GM18511 (cell line): ENCODE data around the gene SEC31B.

Experiments
- ATAC-seq: cut with Tn5 transposase; IDR thresholded peaks from one replicate; pipeline ENCODE4 v1.9.1; 2021; ENCODE audit warnings: mild to moderate bottlenecking, moderate library complexity; ENCODE audit not compliant: unreplicated experiment

Gene SEC31B, protein sequence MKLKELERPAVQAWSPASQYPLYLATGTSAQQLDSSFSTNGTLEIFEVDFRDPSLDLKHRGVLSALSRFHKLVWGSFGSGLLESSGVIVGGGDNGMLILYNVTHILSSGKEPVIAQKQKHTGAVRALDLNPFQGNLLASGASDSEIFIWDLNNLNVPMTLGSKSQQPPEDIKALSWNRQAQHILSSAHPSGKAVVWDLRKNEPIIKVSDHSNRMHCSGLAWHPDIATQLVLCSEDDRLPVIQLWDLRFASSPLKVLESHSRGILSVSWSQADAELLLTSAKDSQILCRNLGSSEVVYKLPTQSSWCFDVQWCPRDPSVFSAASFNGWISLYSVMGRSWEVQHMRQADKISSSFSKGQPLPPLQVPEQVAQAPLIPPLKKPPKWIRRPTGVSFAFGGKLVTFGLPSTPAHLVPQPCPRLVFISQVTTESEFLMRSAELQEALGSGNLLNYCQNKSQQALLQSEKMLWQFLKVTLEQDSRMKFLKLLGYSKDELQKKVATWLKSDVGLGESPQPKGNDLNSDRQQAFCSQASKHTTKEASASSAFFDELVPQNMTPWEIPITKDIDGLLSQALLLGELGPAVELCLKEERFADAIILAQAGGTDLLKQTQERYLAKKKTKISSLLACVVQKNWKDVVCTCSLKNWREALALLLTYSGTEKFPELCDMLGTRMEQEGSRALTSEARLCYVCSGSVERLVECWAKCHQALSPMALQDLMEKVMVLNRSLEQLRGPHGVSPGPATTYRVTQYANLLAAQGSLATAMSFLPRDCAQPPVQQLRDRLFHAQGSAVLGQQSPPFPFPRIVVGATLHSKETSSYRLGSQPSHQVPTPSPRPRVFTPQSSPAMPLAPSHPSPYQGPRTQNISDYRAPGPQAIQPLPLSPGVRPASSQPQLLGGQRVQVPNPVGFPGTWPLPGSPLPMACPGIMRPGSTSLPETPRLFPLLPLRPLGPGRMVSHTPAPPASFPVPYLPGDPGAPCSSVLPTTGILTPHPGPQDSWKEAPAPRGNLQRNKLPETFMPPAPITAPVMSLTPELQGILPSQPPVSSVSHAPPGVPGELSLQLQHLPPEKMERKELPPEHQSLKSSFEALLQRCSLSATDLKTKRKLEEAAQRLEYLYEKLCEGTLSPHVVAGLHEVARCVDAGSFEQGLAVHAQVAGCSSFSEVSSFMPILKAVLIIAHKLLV

DNA sequence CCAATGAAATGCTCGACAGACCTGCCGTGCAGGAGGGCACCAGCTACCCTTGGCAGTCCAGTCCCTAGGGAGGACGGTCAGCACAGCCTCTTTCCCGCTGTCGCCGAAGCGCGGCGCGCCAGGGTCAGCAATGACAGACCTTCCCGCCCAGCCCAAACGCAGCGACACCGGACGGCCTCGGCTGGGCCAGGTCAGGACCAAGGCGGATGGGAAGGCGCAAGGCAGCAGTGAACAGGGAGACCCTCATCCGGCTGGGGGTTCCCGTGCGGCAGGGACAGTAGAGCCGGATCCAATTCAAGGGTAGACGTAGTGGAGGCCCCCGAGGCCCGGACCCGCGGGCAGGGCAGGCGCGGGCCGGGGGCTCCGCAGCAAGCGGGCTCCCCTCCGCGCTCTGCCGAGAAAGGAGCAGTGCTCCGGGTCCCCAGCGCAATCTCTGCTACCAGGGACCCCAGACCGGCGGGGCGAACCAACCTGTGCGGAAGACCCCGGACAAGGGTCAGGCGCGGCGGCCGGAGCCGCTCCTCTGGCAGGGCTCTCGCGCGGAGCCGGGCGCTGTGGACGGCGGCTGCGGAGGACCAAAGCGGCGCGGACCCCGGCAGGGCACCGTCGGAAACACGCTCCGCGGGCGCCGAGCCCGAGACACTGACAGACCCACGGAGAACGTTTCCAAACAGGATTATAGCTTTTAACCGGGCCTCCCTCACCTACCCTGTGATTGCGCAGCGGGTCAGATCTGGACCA lies at the start of gene SEC31B:
Gene SEC31B (minus strand): TSS at position 551 of the 741 bp plus-strand sequence. CDS start 2,909 bp downstream, outside the sequence.
- ATAC-seq = no peak

DNA sequence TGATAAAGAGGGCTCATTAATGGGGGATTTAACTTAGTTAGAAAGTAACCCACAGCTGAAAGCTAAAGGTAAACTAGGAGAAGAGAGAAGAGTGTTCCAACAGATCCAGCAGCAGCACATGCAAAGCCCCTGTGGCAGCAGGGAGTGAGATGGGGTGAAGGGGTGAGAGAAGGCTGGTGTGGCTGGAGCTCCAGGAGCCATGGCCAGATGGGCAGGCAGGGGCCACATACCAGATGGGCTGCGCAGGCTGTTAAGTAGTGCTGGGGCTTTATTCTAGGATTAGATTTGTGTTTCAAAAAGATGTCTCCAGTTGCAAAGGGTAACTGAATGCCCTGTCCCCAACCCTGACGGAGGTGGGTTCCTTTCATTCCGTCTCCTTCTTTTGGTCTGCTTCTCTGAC lies 49.3 kb upstream of the SEC31B start:
- no peak for ATAC-seq

- ATAC-seq = no peak
Measured at GRCh38 chr10:100567826-100568225, 48.2 kb upstream of the SEC31B start.

- ATAC-seq = no peak
Measured at GRCh38 chr10:100567249-100567648, 47.6 kb upstream of the SEC31B start.

GRCh38 chr10:100566561-100566960 lies 46.9 kb upstream of the SEC31B start:
- no peak for ATAC-seq

DNA sequence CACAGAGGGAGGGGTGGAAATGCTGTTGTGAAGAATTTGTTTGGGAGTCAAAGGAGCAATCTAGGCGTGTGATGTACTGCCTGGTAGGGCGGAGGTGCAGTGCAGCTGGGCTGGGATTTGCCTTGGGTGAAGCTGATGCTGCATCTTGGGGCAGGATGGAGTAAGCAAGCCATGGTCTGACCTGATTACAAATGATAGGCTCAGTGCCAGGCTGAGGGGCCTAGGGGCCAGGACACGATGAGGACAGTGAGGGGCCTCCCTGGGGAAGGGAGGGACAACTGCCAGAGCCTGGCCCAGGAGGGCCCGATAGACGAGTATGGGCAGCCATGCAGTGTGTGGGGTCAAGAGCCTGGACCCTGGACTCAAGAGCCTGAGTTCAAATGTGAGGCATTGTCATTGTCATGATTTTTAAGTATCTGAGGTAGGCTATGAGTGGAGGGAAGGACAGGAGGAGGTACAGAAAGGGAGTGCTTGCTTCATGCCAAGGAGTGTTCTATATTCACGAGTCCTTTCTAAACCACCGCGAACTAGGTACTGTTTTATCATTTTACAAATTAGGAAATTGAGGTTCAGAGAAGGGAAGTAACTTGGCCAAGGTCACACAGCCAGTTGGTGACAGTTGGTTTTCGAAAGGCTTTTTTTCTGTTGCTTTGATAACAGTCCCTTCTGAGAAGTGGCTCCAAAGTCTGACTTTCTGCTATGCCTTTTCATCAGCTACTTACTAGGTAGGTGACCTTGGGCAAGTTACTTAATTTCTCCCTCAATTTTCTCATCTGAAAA lies 45.7 kb upstream of the SEC31B start:
- ATAC-seq = no peak

DNA sequence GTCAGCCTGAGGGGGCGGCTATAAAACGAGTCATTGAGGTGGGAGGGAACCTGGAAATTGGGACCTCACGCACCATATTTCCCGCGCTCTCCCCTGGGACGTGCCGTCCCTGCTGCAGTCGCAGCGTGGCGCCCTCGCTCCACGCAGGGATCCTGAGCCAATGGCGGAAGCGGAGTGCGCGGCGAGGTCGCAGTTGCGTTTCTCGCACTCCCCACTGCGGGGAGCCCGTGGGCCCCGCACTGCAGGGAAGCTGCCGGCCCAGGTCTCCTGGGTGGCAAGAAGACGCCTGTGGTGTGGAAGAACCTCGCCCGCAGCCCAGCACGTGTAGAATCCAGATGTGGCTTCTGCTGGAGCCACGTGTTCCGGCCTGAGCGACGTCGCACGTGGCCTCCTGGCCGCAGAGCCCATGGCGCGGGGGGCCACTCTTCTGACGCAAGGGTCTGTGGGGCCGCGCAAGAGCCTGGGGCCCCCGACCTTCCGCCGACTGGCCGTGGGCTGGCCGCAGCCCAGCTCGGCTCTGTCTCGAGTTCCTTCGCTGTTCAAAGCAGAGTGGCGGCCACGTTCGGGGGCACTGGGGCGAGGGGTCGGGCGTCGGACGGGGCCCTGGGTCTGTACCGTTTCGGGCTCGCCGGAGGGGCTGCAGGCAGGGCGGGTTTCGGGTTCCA lies 42.5 kb upstream of the SEC31B start:
- no peak for ATAC-seq

GRCh38 chr10:100561005-100561404 lies 41.3 kb upstream of the SEC31B start:
- no peak for ATAC-seq

DNA sequence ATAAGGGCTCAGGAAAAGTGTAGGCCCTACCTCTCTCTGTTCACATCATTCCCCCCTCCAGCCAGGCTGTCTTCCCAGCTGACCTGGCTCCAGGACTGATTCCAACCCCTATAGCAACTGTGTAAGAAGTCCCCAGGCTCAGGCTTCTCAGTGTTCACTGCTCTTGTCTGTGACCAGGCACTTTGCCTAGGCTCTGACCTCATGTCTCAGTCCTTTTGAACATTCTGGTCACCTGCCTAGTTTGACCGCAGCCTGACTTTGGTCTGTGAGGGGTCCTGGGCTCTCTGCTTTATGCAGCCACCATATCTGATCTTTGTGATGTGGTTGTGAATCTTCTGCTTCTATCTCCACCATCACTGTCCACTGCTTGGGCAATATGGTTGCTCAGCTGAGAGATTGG lies 40.6 kb upstream of the SEC31B start:
- ATAC-seq = no peak

- ATAC-seq = no peak
Measured at GRCh38 chr10:100554902-100555301, 35.2 kb upstream of the SEC31B start.

- no peak for ATAC-seq
Measured at GRCh38 chr10:100553929-100554328, 34.3 kb upstream of the SEC31B start.

GRCh38 chr10:100551738-100552137 lies 32.1 kb upstream of the SEC31B start:
- ATAC-seq = no peak

GRCh38 chr10:100551196-100551595 lies 31.5 kb upstream of the SEC31B start:
- no peak for ATAC-seq

DNA sequence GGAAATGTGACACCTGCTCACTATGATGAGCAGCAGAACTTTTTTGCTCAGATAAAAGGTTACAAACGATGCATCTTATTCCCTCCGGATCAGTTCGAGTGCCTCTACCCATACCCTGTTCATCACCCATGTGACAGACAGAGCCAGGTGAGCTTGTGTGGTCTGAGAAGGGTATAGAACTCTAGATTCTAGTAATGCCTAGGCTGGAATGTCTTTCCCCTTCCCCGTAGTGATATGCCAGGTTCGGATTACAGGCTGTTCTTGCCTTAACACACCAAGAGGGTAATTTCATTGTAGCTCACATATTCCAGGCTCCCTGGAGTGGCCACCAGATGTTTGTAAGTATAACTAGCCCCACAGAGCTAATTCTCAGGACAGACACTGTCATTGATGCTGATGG lies 25.3 kb upstream of the SEC31B start:
- no peak for ATAC-seq

- ATAC-seq = no peak
Measured at GRCh38 chr10:100537475-100537874, 17.8 kb upstream of the SEC31B start.

GRCh38 chr10:100535715-100536353 lies 16.2 kb upstream of the SEC31B start, which contains the start of gene HIF1AN:
HIF1AN (plus strand) TSS chr10:100535943; CDS start chr10:100535959, 16 bp downstream.
- peak; percentile 96 for ATAC-seq

DNA sequence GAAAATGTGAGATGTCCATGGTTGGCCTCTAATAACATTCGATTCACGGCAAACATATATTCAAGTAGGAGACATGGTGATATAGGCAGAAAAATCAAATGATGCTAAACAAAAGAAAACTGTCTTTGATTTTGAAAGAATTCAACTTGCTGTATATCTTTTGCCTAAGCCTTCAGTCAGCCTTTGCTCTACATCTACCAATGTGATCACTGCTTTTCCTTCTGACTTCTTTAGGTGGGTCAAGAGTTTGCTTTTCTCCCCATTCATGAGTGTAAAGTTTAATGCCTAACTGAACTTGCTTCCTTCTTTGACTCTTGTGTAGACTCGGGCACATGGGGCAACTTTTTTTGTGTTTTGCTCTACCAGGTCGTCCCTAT lies 15.7 kb upstream of the SEC31B start:
- ATAC-seq = peak; percentile 10

- ATAC-seq = no peak
Measured at GRCh38 chr10:100534726-100535125, 15.1 kb upstream of the SEC31B start.

DNA sequence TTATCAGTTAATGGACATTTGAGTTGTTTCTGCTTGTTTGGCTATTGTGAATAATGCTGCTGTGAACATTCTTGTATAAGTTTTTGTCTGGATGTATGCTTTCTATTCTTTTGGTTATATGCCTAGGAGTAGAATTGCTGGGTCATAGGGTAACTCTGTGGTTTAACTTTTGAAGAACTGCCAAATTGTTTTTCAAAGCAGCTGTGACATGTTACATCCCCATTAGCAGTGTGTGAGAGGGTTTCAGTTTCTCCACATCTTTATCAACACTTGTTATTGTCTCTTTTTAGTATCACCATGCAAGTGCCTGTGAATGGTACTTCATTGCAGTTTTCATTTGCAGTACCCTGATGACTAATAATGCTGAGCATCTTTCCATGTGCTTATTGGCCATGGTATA lies 12.1 kb upstream of the SEC31B start:
- ATAC-seq = no peak
